Middle frontal gyrus (tissue), 1 donor: ENCODE results near the gene MPO.

Experiments
- DNase-seq: peaks from one replicate; pipeline ENCODE4 v3.0.0-alpha.2; 2015; ENCODE audit warnings: low spot score; ENCODE audit errors: extremely low spot score

Gene MPO

GRCh38 chr17:58279016-58279711 is 1.6 kb downstream of the MPO start:
- DNase-seq: no peak

- DNase-seq: no peak
Observed at GRCh38 chr17:58278661-58279015, 2.1 kb downstream of the MPO start.

DNA sequence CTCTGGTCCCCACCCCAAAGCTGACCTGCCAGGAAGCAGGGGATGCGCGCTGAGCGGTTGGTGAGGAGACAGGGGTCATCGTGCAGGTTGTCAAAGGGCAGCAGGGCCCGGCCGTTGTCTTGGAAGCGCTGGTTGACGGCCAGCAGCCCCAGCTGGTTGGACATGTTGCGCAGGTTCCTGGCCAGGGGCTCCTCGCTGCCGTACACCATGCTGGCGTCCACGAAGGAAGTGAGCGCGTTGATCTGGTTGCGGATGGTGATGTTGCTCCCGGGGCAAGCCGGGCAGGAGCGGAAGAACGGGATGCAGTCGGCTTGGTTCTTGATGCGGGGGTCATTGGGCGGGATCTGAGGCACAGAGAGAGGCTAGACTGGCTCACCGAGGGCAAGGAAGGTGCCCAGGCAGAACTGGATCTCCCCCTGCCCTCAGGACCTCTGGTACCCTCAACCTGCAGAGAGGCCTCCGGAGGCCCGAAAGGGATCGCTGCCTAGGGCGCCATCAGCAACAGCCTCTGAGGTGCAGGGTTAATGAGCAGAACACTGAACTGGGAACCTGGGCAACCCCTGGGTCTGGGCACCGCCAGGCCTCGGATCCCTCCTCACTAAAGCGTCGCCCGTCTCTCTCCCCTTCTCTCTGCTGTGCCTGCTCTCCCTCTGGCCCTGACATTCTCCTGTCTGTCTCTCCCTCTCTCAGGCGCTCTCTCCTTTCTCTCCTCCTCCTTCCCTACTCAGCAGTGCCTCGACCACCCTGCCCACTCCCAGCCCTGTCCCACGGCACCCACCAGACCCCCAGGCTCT is 2.7 kb downstream of the MPO start:
- no peak for DNase-seq

DNA sequence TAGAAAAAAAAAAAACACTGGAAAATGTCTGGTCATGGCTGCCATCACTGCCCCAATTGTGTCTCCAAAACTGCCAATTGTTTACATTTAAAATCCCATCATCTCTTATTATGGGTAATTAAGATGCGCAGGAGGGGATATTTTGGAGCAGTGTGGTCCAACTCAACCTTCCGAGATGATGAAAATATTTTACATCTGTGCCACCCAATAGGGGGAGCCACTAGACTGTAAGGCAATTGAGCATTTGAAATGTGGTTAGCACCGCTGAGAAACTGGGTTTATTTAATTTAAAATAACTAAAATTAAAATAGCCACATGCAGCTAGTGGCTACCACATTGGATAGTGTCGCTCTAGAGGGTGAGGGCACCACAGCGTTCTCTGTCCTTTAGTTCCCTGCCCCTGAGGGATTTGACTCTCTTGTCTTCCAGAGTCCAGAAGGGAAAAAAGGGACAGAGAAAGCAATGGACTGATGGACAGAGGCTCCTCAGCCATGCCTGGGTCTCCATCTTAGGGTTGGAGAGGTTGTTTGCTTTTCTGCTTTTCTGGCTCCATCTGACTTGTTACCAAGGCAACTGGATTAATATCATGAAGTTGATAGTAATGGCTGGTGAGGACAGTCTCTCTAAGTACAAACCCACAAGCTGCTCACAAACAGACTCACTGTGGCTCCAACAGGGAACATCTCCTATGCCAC is 3.5 kb downstream of the MPO start:
- DNase-seq: no peak

- DNase-seq: no peak
Observed at GRCh38 chr17:58276423-58276822, 4.3 kb downstream of the MPO start.

DNA sequence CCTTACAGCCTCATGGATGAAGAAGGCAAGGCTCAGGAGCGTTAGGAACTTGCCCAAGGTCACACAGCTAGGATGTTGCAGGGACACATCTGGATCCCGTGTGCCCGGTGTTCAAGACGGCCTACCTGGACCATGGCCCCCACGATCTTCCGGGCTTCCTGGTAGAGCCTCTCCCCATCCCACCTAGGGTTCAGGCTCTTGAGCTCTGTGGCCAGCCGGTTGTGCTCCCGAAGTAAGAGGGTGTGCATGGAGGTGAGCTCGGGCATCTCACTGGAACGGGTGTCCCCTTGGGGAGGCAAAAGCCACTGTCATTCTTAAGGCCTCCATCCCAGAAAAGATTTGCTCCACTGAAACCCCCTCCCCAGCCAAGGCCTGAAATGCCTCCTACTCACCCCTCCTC is 5.3 kb downstream of the MPO start:
- DNase-seq: no peak

GRCh38 chr17:58273453-58274104 is 7.2 kb downstream of the MPO start:
- DNase-seq: no peak

- no peak for DNase-seq
Observed at GRCh38 chr17:58272367-58273280, 8.1 kb downstream of the MPO start.

- DNase-seq: no peak
Observed at GRCh38 chr17:58271216-58271931, 9.4 kb downstream of the MPO start.

GRCh38 chr17:58270476-58271215 is 10.1 kb downstream of the MPO start:
- DNase-seq: no peak

DNA sequence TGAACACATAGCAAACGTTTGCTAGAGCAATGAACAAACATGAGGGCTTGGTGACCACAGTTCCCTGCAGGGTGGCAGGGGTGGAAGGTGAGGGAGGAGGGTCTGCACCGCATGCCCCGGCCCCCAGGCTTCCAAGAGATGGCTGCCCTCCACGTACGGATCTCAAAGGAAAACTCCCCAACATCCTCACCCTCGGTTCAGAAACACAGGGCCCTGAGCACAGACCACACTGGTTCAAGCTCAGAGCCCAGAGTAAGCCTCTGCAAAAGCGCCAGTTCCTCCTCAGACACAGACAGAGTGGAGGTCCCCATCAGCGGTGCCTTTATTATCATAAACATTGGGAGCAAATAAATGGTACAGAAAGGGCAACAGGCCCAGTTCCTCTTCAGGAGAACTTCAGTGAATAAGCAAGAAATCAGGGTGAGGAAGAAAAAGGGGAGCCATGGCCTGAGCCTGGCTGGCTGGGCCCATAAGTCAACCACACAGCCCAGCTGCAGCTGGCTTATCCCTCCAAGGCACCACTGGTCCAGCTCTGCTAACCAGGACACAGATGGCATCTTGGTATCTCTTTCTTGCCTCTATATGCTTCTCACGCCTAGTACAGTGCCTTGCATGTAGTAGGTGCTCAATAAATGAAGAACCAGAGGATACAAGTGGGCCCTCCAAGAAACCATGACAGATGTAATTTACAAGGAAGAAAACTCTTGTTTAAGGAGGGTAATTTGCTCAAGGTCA is 11.0 kb downstream of the MPO start:
- DNase-seq: no peak

- no peak for DNase-seq
Observed at GRCh38 chr17:58268774-58269556, 11.8 kb downstream of the MPO start.

GRCh38 chr17:58268326-58268725 is 12.4 kb downstream of the MPO start:
- no peak for DNase-seq

- DNase-seq: no peak
Observed at GRCh38 chr17:58267347-58268324, 13.1 kb downstream of the MPO start.

DNA sequence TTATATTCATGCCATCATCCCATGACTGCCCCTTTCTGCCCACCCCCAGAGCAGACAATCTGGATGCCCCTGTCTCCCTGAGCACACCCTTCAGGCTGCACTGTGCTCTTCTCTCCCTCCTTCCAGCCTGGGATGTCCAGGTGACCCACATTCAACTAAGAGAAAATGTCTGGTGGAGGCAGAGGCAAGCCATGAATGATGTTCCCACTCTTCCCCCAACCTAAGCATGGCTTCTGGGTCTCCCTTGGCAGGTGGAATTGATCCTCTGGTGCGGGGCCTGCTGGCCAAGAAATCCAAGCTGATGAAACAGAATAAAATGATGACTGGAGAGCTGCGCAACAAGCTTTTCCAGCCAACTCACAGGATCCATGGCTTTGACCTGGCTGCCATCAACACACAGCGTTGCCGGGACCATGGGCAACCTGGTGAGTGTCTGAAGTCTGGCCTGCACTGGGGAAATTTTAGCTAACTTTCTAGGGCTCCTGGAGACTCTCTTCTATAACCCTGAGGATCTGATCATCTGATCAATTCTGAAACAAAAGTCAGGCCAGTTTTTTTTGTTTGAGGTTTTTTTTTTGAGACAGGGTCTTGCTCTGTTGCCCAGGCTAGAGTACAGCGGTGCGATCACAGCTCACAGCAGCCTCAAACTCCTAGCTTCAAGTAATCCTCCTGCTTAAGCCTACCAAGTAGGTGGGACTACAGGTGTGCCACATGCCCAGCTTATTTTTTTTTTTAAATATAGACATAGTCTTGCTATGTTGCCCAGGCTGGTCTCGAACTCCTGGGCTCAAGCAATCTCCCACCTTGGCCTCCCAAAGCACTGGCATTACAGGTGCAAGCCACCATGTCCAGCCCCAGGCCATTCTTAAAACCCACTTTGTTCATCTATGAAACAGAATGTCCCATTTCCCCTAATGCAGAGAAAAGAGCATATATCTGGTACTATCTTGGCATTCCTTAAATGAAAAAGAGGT is 14.5 kb downstream of the MPO start:
- no peak for DNase-seq

GRCh38 chr17:58265271-58265670 is 15.5 kb downstream of the MPO start:
- DNase-seq: no peak
